HL-60 (cell line): Measurements from ENCODE around the gene BAIAP2.

Source experiments
- DNase-seq, 2 experiments: peaks; one replicate each; pipeline ENCODE4 v3.0.0-alpha.2; 2010 to 2020; ENCODE audit warnings: low read depth in 1 of 2, low spot score in 1 of 2
- H3K27ac ChIP-seq: fragments of 250-450 bp; sonication (Bioruptor Pico); replicated peaks from 2 replicates; pipeline ENCODE4 v1.5.1; 2020; ENCODE audit warnings: mild to moderate bottlenecking, moderate library complexity
- H3K27me3 ChIP-seq: fragments of 250-450 bp; sonication (Bioruptor Pico); 2 replicates; pipeline ENCODE4 v1.5.1; 2021; ENCODE audit warnings: mild to moderate bottlenecking, moderate library complexity; ENCODE audit not compliant: insufficient read depth, poor library complexity, severe bottlenecking
- H3K4me3 ChIP-seq: replicated peaks from 2 replicates; pipeline ENCODE4 v1.5.1; 2011; ENCODE audit warnings: mild to moderate bottlenecking, control low read depth, low read length; ENCODE audit not compliant: insufficient read depth
- CTCF ChIP-seq: IDR thresholded peaks from one replicate; pipeline ENCODE4 v1.5.1; 2011; ENCODE audit warnings: low read length, control low read depth, inconsistent platforms; ENCODE audit not compliant: insufficient read depth
- GABPA ChIP-seq: IDR thresholded peaks from 2 replicates; pipeline ENCODE4 v1.6.1; 2012; ENCODE audit warnings: low read depth
- POLR2AphosphoS5 ChIP-seq: IDR thresholded peaks from 2 replicates; pipeline ENCODE4 v1.6.1; 2012; ENCODE audit warnings: low read depth
- REST ChIP-seq: IDR thresholded peaks from 2 replicates; pipeline ENCODE4 v1.6.1; 2012; ENCODE audit warnings: low read depth; ENCODE audit not compliant: insufficient replicate concordance
- SPI1 ChIP-seq: IDR thresholded peaks from 2 replicates; pipeline ENCODE4 v1.6.1; 2012; ENCODE audit warnings: low read depth, mild to moderate bottlenecking, borderline replicate concordance

BAIAP2 gene

GRCh38 chr17:81161972-81162371 is 127.0 kb downstream of the BAIAP2 start:
- Histone ChIP-seq H3K4me3 (no peak overlapping the region), H3K27me3 (peaks cover 17% of the 10 kb centered on the region), H3K27ac (no peak overlapping the region)
- DNase-seq, result no peak
- no peak for TF ChIP-seq REST
- TF ChIP-seq SPI1, result no peak
- TF ChIP-seq GABPA, result no peak
- no peak for TF ChIP-seq CTCF
- no peak for TF ChIP-seq POLR2AphosphoS5

GRCh38 chr17:81162491-81162890 is 127.5 kb downstream of the BAIAP2 start:
- peaks cover 21% of the 10 kb centered on the region for H3K27me3 ChIP-seq

More at GRCh38 chr17:81162491-81162890, 127.5 kb downstream of the BAIAP2 start:
- H3K4me3 ChIP-seq, result no peak overlapping the region
- TF ChIP-seq REST (no peak), CTCF (no peak), SPI1 (no peak), POLR2AphosphoS5 (no peak), GABPA (no peak)
- H3K27ac ChIP-seq, result no peak overlapping the region
- no peak for DNase-seq
